Chondrocyte (in vitro differentiated cells): ENCODE measurements around the gene C2CD3. TPM values are rescaled to one million over a fixed set of nuclear protein-coding genes. Genes with fewer than 3 reads are reported as not detected.

Experiments
- DNase-seq: peaks from one replicate; pipeline ENCODE4 v3.0.0; 2021; ENCODE audit warnings: mixed read lengths, low spot score
- H3K27ac Mint-ChIP-seq: one replicate; pipeline ENCODE4 v1.8.0; 2021; ENCODE audit warnings: mild to moderate bottlenecking, moderate library complexity, mixed read lengths; ENCODE audit not compliant: unreplicated experiment
- H3K27me3 Mint-ChIP-seq: 2 replicates; pipeline ENCODE4 v1.8.0; 2021; ENCODE audit warnings: low read depth, mixed read lengths
- H3K36me3 Mint-ChIP-seq: 2 replicates; pipeline ENCODE4 v1.8.0; 2021; ENCODE audit warnings: low read depth, mixed read lengths
- H3K4me1 Mint-ChIP-seq: 2 replicates; pipeline ENCODE4 v1.8.0; 2021; ENCODE audit warnings: low read depth, mild to moderate bottlenecking, mixed read lengths
- H3K4me3 Mint-ChIP-seq: one replicate; pipeline ENCODE4 v1.8.0; 2021; ENCODE audit warnings: mild to moderate bottlenecking, moderate library complexity, mixed read lengths; ENCODE audit not compliant: unreplicated experiment
- H3K9me3 Mint-ChIP-seq: 2 replicates; pipeline ENCODE4 v1.8.0; 2021; ENCODE audit warnings: low read depth, mixed read lengths
- CTCF ChIP-seq: fragments of 200-600 bp; sonication (generic); IDR thresholded peaks from 2 replicates; pipeline ENCODE4 v1.5.0; 2021; ENCODE audit warnings: antibody characterized with exemption, mild to moderate bottlenecking, moderate library complexity
- total RNA-seq: library from RNA; stranded (reverse); gene quantifications from 3 replicates; pipeline ENCODE4 v1.2.1, GENCODE V29; 2021

Gene C2CD3
- total RNA-seq, 1 donor from 2014 or later = 14.7 TPM

GRCh38 chr11:73968356-73968966 is 202.3 kb downstream of the C2CD3 start:
- Mint-ChIP-seq H3K27ac (no peak overlapping the region), H3K27me3 (no peaks in the 10 kb centered on the region), H3K4me1 (peaks cover 13% of the 10 kb centered on the region), H3K36me3 (no peaks in the 10 kb centered on the region), H3K9me3 (no peaks in the 10 kb centered on the region), H3K4me3 (no peak overlapping the region)
- no peak for TF ChIP-seq CTCF
- no peak for DNase-seq

DNA sequence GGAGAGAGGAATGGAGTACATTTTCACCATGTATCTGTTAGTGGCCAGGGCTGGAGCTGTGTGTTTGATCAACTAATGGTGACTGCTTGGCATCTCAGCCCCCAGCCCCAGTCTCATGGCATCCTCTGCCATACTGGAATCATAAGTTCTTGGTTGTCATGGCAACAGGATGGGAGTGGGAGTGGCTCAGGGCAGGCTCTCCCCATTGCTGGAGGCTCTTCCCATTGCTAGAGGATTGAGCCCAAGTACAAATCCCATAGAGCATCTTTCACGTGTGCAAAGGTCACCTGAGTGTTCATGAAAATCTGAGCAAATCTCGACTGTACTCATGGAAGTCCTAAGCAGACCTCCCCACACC is 205.1 kb downstream of the C2CD3 start:
- DNase-seq = no peak
- Mint-ChIP-seq H3K36me3 (no peaks in the 10 kb centered on the region), H3K27ac (no peak overlapping the region), H3K4me3 (no peak overlapping the region), H3K9me3 (no peaks in the 10 kb centered on the region), H3K27me3 (no peaks in the 10 kb centered on the region), H3K4me1 (peaks cover 17% of the 10 kb centered on the region)
- TF ChIP-seq CTCF = no peak

DNA sequence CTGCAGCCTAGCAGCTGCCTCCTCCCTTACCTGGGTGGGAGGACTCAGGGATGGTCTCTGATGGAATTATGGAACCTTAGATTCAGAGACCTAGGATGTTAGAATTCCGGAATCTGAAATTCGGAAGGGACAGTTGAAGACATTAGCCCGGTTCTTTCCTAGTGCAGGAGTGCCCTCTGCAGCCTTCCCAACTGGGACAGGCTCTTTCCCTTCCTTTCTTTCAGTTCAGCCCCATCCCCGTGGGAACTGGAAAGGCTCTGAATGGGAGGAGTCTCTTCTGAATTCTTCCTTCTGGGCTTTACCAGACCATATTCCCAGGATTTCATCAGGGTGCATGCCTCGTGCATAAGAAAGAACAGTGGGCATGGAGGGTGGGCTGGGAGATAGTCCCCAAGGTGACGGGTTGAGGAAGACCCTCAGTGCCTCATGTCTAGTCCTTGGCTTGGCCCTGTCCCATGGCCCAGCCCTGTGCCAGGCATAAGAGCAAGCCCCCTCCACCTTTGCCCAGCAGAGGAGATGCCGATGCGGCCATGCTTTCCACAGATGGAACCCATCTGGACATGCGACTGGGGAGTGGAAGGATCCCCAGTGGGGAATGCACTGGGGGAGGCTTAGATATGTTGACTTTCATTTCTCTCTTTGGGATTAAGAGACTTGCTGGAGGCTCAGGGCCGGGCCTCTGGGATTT is 205.6 kb downstream of the C2CD3 start:
- no peak for DNase-seq
- Mint-ChIP-seq H3K4me1 (peaks cover 17% of the 10 kb centered on the region), H3K36me3 (no peaks in the 10 kb centered on the region), H3K27me3 (no peaks in the 10 kb centered on the region), H3K9me3 (no peaks in the 10 kb centered on the region), H3K4me3 (no peak overlapping the region), H3K27ac (no peak overlapping the region)
- TF ChIP-seq CTCF = no peak

DNA sequence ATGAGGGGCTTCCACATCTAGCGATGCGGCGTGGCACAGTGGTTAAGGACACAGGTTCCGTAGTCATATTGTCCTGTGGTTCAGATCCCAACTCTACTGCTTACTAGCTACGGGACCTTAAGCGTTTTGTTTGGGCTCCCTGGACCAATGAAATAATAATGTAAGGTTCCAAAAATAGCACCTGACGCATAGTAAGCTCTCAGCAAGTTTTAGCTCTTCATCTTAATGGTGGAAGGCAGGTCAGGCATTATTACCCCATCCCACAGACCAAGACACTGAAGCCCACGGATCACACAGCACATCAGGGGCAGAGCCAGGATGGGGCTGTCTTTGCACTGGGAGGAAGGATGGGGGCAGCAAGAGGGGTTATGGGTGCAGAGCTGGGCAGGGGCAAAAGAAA is 206.9 kb downstream of the C2CD3 start:
- H3K27ac Mint-ChIP-seq = peak overlapping the region; percentile 49
- no peaks in the 10 kb centered on the region for H3K9me3 Mint-ChIP-seq
- no peaks in the 10 kb centered on the region for H3K27me3 Mint-ChIP-seq
- H3K36me3 Mint-ChIP-seq = no peaks in the 10 kb centered on the region
- H3K4me1 Mint-ChIP-seq = peaks cover 17% of the 10 kb centered on the region
- no peak overlapping the region for H3K4me3 Mint-ChIP-seq
- no peak for DNase-seq
- TF ChIP-seq CTCF = no peak

Other genes starting within 250 kb of the C2CD3 start
- gene DNAJB13, start 220.0 kb downstream of the C2CD3 start, total RNA-seq = not detected in 3 replicates
- 10.4 to 47.2 TPM (median 41.0 TPM) in 3 replicates for gene UCP2, start 188.2 kb downstream of the C2CD3 start, total RNA-seq
- gene UCP3, start 161.9 kb downstream of the C2CD3 start, total RNA-seq = 0.47 to 1.6 TPM (median 1.3 TPM) in 3 replicates
- 40.5 to 76.2 TPM (median 71.6 TPM) in 3 replicates for gene PPME1, start 287 bp upstream of the C2CD3 start, total RNA-seq
- gene P4HA3, start 140.6 kb upstream of the C2CD3 start, total RNA-seq = 10.9 to 16.6 TPM (median 12.5 TPM) in 3 replicates
- 20.4 to 23.6 TPM (median 22.0 TPM) in 3 replicates for gene PGM2L1, start 227.4 kb upstream of the C2CD3 start, total RNA-seq